T-helper 1 cell treated with Interleukin-12 subunit alpha and Interleukin-12 subunit beta and Interleukin-4 antibody, amounts not matched to agents 30 ng/mL and 1 ng/mL, for 36 hours (primary cell): ENCODE measurements around the gene DAPK3. TPM values are rescaled to one million over a fixed set of nuclear protein-coding genes. Genes with fewer than 3 reads are reported as not detected.
"Not testable (repeated sequence)": the region's sequence is repeated elsewhere in the genome, so short reads cannot be mapped to it uniquely, and the experiment has no call there.

Source experiments
- intact Hi-C: fragments of 100-400 bp; cut with micrococcal nuclease; formaldehyde crosslinking; loops from one replicate; pipeline ENCODE4 v1.15.1; 2024
- total RNA-seq: library from RNA; stranded (reverse); gene quantifications from 2 replicates; pipeline ENCODE4 v1.2.3, GENCODE V29; 2022

DAPK3 gene
- total RNA-seq, 1 donor from 2014 or later: 42.6 TPM

- intact Hi-C loops: no loop called here
Measured at GRCh38 chr19:3961007-3961406, 9.9 kb downstream of the DAPK3 start.

GRCh38 chr19:3959766-3960131 lies 11.2 kb downstream of the DAPK3 start:
- intact Hi-C loops: no loop called here

- intact Hi-C loops: no loop called here
Measured at GRCh38 chr19:3958836-3959765, 11.8 kb downstream of the DAPK3 start.

- intact Hi-C loops: no loop called here
Measured at GRCh38 chr19:3955688-3956087, 15.2 kb downstream of the DAPK3 start.

GRCh38 chr19:3955276-3955675 lies 15.6 kb downstream of the DAPK3 start:
- intact Hi-C loops: not testable (repeated sequence)

GRCh38 chr19:3954107-3954506 lies 16.8 kb downstream of the DAPK3 start:
- intact Hi-C loops: no loop called here

GRCh38 chr19:3952755-3953276 lies 18.1 kb downstream of the DAPK3 start:
- intact Hi-C loops: not testable (repeated sequence)

GRCh38 chr19:3950871-3951861 lies 19.7 kb downstream of the DAPK3 start:
- intact Hi-C loops: no loop called here

- intact Hi-C loops: no loop called here
Measured at GRCh38 chr19:3949997-3950859, 20.7 kb downstream of the DAPK3 start.

GRCh38 chr19:3949294-3949693 lies 21.6 kb downstream of the DAPK3 start:
- intact Hi-C loops: no loop called here

GRCh38 chr19:3947316-3947933 lies 23.5 kb downstream of the DAPK3 start:
- intact Hi-C loops: not testable (repeated sequence)

- intact Hi-C loops: no loop called here
Measured at GRCh38 chr19:3945838-3946237, 25.1 kb downstream of the DAPK3 start.

- intact Hi-C loops: no loop called here
Measured at GRCh38 chr19:3944018-3944721, 26.7 kb downstream of the DAPK3 start.

GRCh38 chr19:3942790-3943409 lies 28.0 kb downstream of the DAPK3 start:
- intact Hi-C loops: no loop called here

- intact Hi-C loops: not testable (repeated sequence)
Measured at GRCh38 chr19:3938300-3938950, 32.5 kb downstream of the DAPK3 start.

- intact Hi-C loops: no loop called here
Measured at GRCh38 chr19:3936506-3937442, 34.1 kb downstream of the DAPK3 start.
